DMS 273 (cell line): Measurements from ENCODE around the gene ARHGEF25.
"Not testable (repeated sequence)": the region's sequence is repeated elsewhere in the genome, so short reads cannot be mapped to it uniquely, and the experiment has no call there.

Experiments
- DNase-seq: peaks from one replicate; lab custom pipeline; 2025; ENCODE audit not compliant: unreplicated experiment; lab: John Stamatoyannopoulos, UW

The ARHGEF25 gene

GRCh38 chr12:57611108-57611826, at the start of gene ARHGEF25:
Gene ARHGEF25, plus strand, starts transcription at chr12:57611435. Its CDS starts 460 bp downstream, at chr12:57611895.
- peak; percentile 88 for DNase-seq

- no peak for DNase-seq
Observed at GRCh38 chr12:57563358-57563757, 47.9 kb upstream of the ARHGEF25 start.

GRCh38 chr12:57564178-57564740, 47.0 kb upstream of the ARHGEF25 start:
- no peak for DNase-seq

- no peak for DNase-seq
Observed at GRCh38 chr12:57568838-57569237, 42.4 kb upstream of the ARHGEF25 start.

- no peak for DNase-seq
Observed at GRCh38 chr12:57569858-57570257, 41.4 kb upstream of the ARHGEF25 start.

- not testable (repeated sequence) for DNase-seq
Observed at GRCh38 chr12:57570438-57570837, 40.8 kb upstream of the ARHGEF25 start.

GRCh38 chr12:57571926-57572762, 39.1 kb upstream of the ARHGEF25 start:
- no peak for DNase-seq

- no peak for DNase-seq
Observed at GRCh38 chr12:57574795-57575194, 36.4 kb upstream of the ARHGEF25 start.

GRCh38 chr12:57575771-57576612, 35.2 kb upstream of the ARHGEF25 start:
- DNase-seq, result no peak

- DNase-seq, result no peak
Observed at GRCh38 chr12:57576613-57577160, 34.5 kb upstream of the ARHGEF25 start.

- DNase-seq, result no peak
Observed at GRCh38 chr12:57577981-57578758, 33.1 kb upstream of the ARHGEF25 start.

GRCh38 chr12:57579011-57579410, 32.2 kb upstream of the ARHGEF25 start:
- DNase-seq, result no peak

- no peak for DNase-seq
Observed at GRCh38 chr12:57579677-57580465, 31.4 kb upstream of the ARHGEF25 start.

GRCh38 chr12:57580466-57580795, 30.8 kb upstream of the ARHGEF25 start:
- no peak for DNase-seq

GRCh38 chr12:57581802-57582201, 29.4 kb upstream of the ARHGEF25 start:
- DNase-seq, result no peak

GRCh38 chr12:57582440-57582839, 28.8 kb upstream of the ARHGEF25 start:
- no peak for DNase-seq

GRCh38 chr12:57583008-57583831, 28.0 kb upstream of the ARHGEF25 start:
- DNase-seq, result peak; percentile 88

GRCh38 chr12:57584050-57584449, 27.2 kb upstream of the ARHGEF25 start:
- DNase-seq, result no peak
